HEK293 (cell line): ENCODE results near the gene SLC35B3.

Experiments
- CTCF ChIA-PET: fragments of 350-600 bp; formaldehyde crosslinking; extraction: SDS; loops from one replicate; lab custom pipeline; 2021; ENCODE audit warnings: antibody characterized with exemption; lab: Yijun Ruan, JAX
- POLR2A ChIA-PET: fragments of 300-600 bp; formaldehyde crosslinking; extraction: SDS; loops from one replicate; lab custom pipeline; 2020; ENCODE audit warnings: antibody characterized with exemption, inconsistent platforms; lab: Yijun Ruan, JAX
- H3K27ac ChIP-seq: fragments of 200-500 bp; sonication (Bioruptor generic); 2 replicates; pipeline ENCODE4 v1.5.1; 2014; ENCODE audit warnings: low read depth, low read length, control low read depth, inconsistent platforms; ENCODE audit errors: extremely low read depth
- H3K36me3 ChIP-seq, 2 experiments: fragments of 200-500 bp in 1 of 2; sonication (Bioruptor generic) in 1 of 2; 1 replicate in 1 of 2; 2 replicates in 1 of 2; pipeline ENCODE4 v1.5.1; 2014 to 2017; ENCODE audit warnings: inconsistent platforms in 2 of 2, low read length in 2 of 2; ENCODE audit not compliant: control insufficient read depth in 2 of 2, insufficient read depth in 1 of 2
- H3K4me1 ChIP-seq: fragments of 200-500 bp; sonication (Bioruptor generic); 2 replicates; pipeline ENCODE4 v1.5.1; 2014; ENCODE audit warnings: mild to moderate bottlenecking, low read length, inconsistent platforms; ENCODE audit not compliant: control insufficient read depth, insufficient read depth
- H3K4me3 ChIP-seq: 2 replicates; pipeline ENCODE4 v1.5.1; 2011; ENCODE audit warnings: low read depth, mild to moderate bottlenecking, control low read depth, low read length, moderate library complexity
- H3K9me3 ChIP-seq: fragments of 200-500 bp; sonication (Bioruptor generic); 2 replicates; pipeline ENCODE4 v1.5.1; 2014; ENCODE audit warnings: low read depth, low read length, inconsistent platforms; ENCODE audit not compliant: control insufficient read depth, insufficient read depth
- OVOL3 ChIP-seq: fragments of 450-650 bp; formaldehyde crosslinking; IDR thresholded peaks from 2 replicates; pipeline ENCODE4 v1.5.1; 2016; ENCODE audit warnings: missing biosample characterization, missing genetic modification characterization
- SETDB1 ChIP-seq: IDR thresholded peaks from one replicate; pipeline ENCODE4 v1.6.1; 2017; ENCODE audit warnings: mild to moderate bottlenecking, low read length, moderate library complexity, mixed read lengths; ENCODE audit not compliant: insufficient read length
- YY2 ChIP-seq: fragments of 450-650 bp; formaldehyde crosslinking; IDR thresholded peaks from 2 replicates; pipeline ENCODE4 v1.5.1; 2016; ENCODE audit warnings: missing biosample characterization, missing genetic modification characterization
- ZEB2 ChIP-seq: fragments of 450-650 bp; formaldehyde crosslinking; IDR thresholded peaks from 2 replicates; pipeline ENCODE4 v1.5.1; 2016; ENCODE audit warnings: missing biosample characterization, missing genetic modification characterization
- ZFP3 ChIP-seq: fragments of 450-650 bp; formaldehyde crosslinking; IDR thresholded peaks from 2 replicates; pipeline ENCODE4 v1.5.1; 2016; ENCODE audit warnings: low read depth, missing biosample characterization, missing genetic modification characterization
- ZNF10 ChIP-seq: fragments of 450-650 bp; formaldehyde crosslinking; IDR thresholded peaks from 2 replicates; pipeline ENCODE4 v1.5.1; 2017; ENCODE audit warnings: missing biosample characterization, missing genetic modification characterization
- ZNF140 ChIP-seq: fragments of 450-650 bp; formaldehyde crosslinking; IDR thresholded peaks from 2 replicates; pipeline ENCODE4 v1.5.1; 2016; ENCODE audit warnings: missing biosample characterization, missing genetic modification characterization
- ZNF202 ChIP-seq: fragments of 450-650 bp; formaldehyde crosslinking; IDR thresholded peaks from 2 replicates; pipeline ENCODE4 v1.5.1; 2016; ENCODE audit warnings: missing biosample characterization, missing genetic modification characterization, borderline replicate concordance
- ZNF23 ChIP-seq: fragments of 450-650 bp; formaldehyde crosslinking; IDR thresholded peaks from 2 replicates; pipeline ENCODE4 v1.5.1; 2016; ENCODE audit warnings: missing biosample characterization, missing genetic modification characterization, borderline replicate concordance
- ZNF24 ChIP-seq: fragments of 450-650 bp; formaldehyde crosslinking; IDR thresholded peaks from 2 replicates; pipeline ENCODE4 v1.5.1; 2016; ENCODE audit warnings: missing biosample characterization, missing genetic modification characterization
- ZNF274 ChIP-seq, 2 experiments: fragments of 200-500 bp in 1 of 2; fragments of 450-650 bp in 1 of 2; sonication (Bioruptor generic) in 1 of 2; formaldehyde crosslinking in 1 of 2; IDR thresholded peaks; 2 replicates each; pipeline versions ENCODE4 v1.5.1 to v1.6.1; 2014 to 2016; ENCODE audit warnings: borderline replicate concordance in 1 of 2, inconsistent platforms in 1 of 2, low read length in 1 of 2, missing biosample characterization in 1 of 2, missing genetic modification characterization in 1 of 2
- ZNF37A ChIP-seq: fragments of 450-650 bp; IDR thresholded peaks from 2 replicates; pipeline ENCODE4 v1.5.1; 2018; ENCODE audit warnings: missing biosample characterization, missing genetic modification characterization
- ZNF48 ChIP-seq: fragments of 450-650 bp; formaldehyde crosslinking; IDR thresholded peaks from 2 replicates; pipeline ENCODE4 v1.5.1; 2016; ENCODE audit warnings: missing biosample characterization, missing genetic modification characterization
- ZNF560 ChIP-seq: fragments of 450-650 bp; formaldehyde crosslinking; IDR thresholded peaks from 2 replicates; pipeline ENCODE4 v1.5.1; 2017; ENCODE audit warnings: missing biosample characterization, missing genetic modification characterization, borderline replicate concordance
- ZNF654 ChIP-seq: fragments of 450-650 bp; formaldehyde crosslinking; IDR thresholded peaks from 2 replicates; pipeline ENCODE4 v1.5.1; 2016; ENCODE audit warnings: low read depth, missing biosample characterization, missing genetic modification characterization
- TF ChIP-seq, protein P1 (sequence below): fragments of 450-650 bp; formaldehyde crosslinking; conservative IDR thresholded peaks from 2 replicates; pipeline ENCODE4 v1.5.1; 2016; ENCODE audit warnings: low read depth, missing biosample characterization, missing genetic modification characterization
- TF ChIP-seq, protein P2 (sequence below): fragments of 450-650 bp; formaldehyde crosslinking; IDR thresholded peaks from 2 replicates; pipeline ENCODE4 v1.5.1; 2016; ENCODE audit warnings: missing biosample characterization, missing genetic modification characterization
- TF ChIP-seq, protein P3 (sequence below): fragments of 450-650 bp; formaldehyde crosslinking; IDR thresholded peaks from 2 replicates; pipeline ENCODE4 v1.5.1; 2016; ENCODE audit warnings: missing biosample characterization, missing genetic modification characterization
- TF ChIP-seq, protein P4 (sequence below): fragments of 450-650 bp; formaldehyde crosslinking; IDR thresholded peaks from 2 replicates; pipeline ENCODE4 v1.5.1; 2016; ENCODE audit warnings: missing biosample characterization, missing genetic modification characterization
- TF ChIP-seq, protein P5 (sequence below): fragments of 450-650 bp; formaldehyde crosslinking; IDR thresholded peaks from 2 replicates; pipeline ENCODE4 v1.5.1; 2017; ENCODE audit warnings: missing biosample characterization, missing genetic modification characterization
- TF ChIP-seq, protein P6 (sequence below): fragments of 450-650 bp; formaldehyde crosslinking; IDR thresholded peaks from 2 replicates; pipeline ENCODE4 v1.5.1; 2016; ENCODE audit warnings: missing biosample characterization, missing genetic modification characterization

SLC35B3 gene

DNA sequence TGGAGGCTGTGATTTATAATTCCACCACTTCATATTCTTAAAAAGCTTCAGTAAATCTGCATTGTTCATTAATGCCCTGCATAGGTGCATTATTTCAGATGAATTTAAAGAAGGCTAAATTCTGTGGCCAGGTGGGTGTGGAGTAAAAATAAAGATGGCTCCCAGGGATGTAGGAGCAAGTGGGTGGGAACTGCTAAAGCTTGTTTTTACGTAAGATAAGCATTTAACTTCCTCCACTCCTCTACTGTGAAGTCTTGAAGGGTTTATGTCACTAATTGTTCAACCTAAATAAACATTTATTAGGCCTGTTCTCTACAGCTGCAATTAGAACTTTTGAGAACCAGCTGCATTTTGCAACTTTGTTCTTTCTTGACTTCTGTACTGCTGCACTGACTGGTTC lies 6.8 kb upstream of the SLC35B3 start:
- ChIA-PET CTCF (no interaction called here), POLR2A (no interaction called here)
- H3K4me3 ChIP-seq, result no peak overlapping the region
- no peaks in the 10 kb centered on the region for H3K4me1 ChIP-seq
- no peaks in the 10 kb centered on the region for H3K9me3 ChIP-seq
- H3K36me3 ChIP-seq, result no peaks in the 10 kb centered on the region
- TF ChIP-seq OVOL3, result no peak
- no peak overlapping the region for H3K27ac ChIP-seq

DNA sequence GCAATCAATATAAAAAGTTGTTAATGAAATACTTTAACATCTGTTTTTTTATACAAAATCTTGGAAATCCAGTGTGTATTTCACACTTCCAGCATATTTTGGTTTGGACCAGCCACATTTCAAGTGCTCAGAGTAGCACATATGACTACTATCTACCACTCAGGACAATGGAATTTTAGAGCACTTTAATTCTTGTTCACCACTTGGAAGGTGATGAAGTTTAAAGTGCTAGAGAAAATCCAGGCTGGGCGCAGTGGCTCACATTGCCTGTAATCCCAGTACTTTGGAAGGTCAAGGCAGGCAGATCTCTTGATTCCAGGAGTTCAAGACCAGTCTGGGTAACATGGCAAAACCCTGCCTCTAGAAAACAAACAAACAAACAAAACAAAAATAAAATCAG lies 6.1 kb upstream of the SLC35B3 start:
- no peak overlapping the region for H3K4me3 ChIP-seq
- POLR2A ChIA-PET, result no interaction called here
- H3K9me3 ChIP-seq, result no peaks in the 10 kb centered on the region
- H3K27ac ChIP-seq, result no peak overlapping the region
- no peaks in the 10 kb centered on the region for H3K36me3 ChIP-seq
- CTCF ChIA-PET, result no interaction called here
- TF ChIP-seq ZNF274 (IDR thresholded peaks at IDR 0.05; ENCODE audit: low read length) (no peak), ZNF274 (tag by site-specific recombination; IDR thresholded peaks at IDR 0.05; ENCODE audit: borderline replicate concordance) (no peak), ZNF202 (tag by site-specific recombination) (no peak), ZNF24 (tag by site-specific recombination) (no peak), ZNF23 (no peak), ZNF560 (tag by site-specific recombination) (no peak), ZNF10 (tag by site-specific recombination) (no peak), ZNF654 (no peak), ZEB2 (tag by site-specific recombination) (no peak), ZNF140 (tag by site-specific recombination) (no peak)
- TF ChIP-seq, protein P1, sequence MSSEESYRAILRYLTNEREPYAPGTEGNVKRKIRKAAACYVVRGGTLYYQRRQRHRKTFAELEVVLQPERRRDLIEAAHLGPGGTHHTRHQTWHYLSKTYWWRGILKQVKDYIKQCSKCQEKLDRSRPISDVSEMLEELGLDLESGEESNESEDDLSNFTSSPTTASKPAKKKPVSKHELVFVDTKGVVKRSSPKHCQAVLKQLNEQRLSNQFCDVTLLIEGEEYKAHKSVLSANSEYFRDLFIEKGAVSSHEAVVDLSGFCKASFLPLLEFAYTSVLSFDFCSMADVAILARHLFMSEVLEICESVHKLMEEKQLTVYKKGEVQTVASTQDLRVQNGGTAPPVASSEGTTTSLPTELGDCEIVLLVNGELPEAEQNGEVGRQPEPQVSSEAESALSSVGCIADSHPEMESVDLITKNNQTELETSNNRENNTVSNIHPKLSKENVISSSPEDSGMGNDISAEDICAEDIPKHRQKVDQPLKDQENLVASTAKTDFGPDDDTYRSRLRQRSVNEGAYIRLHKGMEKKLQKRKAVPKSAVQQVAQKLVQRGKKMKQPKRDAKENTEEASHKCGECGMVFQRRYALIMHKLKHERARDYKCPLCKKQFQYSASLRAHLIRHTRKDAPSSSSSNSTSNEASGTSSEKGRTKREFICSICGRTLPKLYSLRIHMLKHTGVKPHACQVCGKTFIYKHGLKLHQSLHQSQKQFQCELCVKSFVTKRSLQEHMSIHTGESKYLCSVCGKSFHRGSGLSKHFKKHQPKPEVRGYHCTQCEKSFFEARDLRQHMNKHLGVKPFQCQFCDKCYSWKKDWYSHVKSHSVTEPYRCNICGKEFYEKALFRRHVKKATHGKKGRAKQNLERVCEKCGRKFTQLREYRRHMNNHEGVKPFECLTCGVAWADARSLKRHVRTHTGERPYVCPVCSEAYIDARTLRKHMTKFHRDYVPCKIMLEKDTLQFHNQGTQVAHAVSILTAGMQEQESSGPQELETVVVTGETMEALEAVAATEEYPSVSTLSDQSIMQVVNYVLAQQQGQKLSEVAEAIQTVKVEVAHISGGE (tag by site-specific recombination), result no peak
- TF ChIP-seq, protein P2, sequence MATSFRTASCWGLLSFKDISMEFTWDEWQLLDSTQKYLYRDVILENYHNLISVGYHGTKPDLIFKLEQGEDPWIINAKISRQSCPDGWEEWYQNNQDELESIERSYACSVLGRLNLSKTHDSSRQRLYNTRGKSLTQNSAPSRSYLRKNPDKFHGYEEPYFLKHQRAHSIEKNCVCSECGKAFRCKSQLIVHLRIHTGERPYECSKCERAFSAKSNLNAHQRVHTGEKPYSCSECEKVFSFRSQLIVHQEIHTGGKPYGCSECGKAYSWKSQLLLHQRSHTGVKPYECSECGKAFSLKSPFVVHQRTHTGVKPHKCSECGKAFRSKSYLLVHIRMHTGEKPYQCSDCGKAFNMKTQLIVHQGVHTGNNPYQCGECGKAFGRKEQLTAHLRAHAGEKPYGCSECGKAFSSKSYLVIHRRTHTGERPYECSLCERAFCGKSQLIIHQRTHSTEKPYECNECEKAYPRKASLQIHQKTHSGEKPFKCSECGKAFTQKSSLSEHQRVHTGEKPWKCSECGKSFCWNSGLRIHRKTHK, result no peak
- TF ChIP-seq, protein P3, sequence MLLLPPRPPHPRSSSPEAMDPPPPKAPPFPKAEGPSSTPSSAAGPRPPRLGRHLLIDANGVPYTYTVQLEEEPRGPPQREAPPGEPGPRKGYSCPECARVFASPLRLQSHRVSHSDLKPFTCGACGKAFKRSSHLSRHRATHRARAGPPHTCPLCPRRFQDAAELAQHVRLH (tag by site-specific recombination), result no peak
- TF ChIP-seq, protein P4, sequence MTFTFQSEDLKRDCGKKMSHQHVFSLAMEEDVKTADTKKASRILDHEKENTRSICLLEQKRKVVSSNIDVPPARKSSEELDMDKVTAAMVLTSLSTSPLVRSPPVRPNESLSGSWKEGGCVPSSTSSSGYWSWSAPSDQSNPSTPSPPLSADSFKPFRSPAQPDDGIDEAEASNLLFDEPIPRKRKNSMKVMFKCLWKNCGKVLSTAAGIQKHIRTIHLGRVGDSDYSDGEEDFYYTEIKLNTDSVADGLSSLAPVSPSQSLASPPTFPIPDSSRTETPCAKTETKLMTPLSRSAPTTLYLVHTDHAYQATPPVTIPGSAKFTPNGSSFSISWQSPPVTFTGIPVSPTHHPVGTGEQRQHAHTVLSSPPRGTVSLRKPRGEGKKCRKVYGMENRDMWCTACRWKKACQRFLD (tag by site-specific recombination), result no peak
- no peaks in the 10 kb centered on the region for H3K4me1 ChIP-seq

DNA sequence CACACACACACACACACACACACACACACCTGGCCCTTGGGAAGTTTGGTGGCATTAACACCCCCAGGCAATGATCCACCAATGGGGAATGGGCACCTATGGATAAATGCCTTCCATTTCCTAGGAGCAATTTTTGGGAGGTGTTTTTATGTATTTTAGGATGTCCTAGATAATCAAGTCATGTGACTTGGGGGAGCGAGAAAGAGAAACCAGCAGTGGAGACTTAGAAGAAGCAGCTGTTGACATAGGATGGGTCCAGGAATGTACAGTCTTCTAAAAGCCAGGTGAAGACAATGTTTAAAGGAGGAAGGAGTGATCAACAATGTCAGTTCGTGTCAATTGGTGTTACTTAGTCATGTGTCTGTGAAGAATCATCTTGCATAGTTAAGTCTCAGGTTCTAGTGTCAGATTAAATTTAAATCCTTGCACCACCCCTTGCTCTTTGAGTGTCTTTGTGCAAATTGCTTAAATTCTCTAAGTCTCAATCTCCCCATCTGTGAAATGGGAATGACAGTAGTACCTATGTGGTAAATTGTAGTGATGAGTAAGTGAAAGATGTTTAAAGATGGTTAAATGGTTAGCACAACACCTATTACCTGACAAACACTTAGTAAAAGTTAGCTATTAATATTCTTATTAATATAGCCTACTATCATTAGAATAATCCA lies 4.4 kb upstream of the SLC35B3 start:
- CTCF ChIA-PET, result interaction anchor here (0.7 kb wide), 1 partner anchor 748 kb away, joined by 5 read pairs; no protein-coding TSS in a partner anchor
- POLR2A ChIA-PET, result no interaction called here
- H3K9me3 ChIP-seq, result no peaks in the 10 kb centered on the region
- H3K36me3 ChIP-seq, result no peaks in the 10 kb centered on the region
- H3K27ac ChIP-seq, result no peak overlapping the region
- no peaks in the 10 kb centered on the region for H3K4me1 ChIP-seq
- no peak overlapping the region for H3K4me3 ChIP-seq
- TF ChIP-seq SETDB1 (no peak), YY2 (tag by site-specific recombination) (no peak), ZNF48 (tag by site-specific recombination) (no peak), ZNF37A (tag by site-specific recombination) (no peak), ZFP3 (tag by site-specific recombination) (no peak)
- TF ChIP-seq, protein P5, sequence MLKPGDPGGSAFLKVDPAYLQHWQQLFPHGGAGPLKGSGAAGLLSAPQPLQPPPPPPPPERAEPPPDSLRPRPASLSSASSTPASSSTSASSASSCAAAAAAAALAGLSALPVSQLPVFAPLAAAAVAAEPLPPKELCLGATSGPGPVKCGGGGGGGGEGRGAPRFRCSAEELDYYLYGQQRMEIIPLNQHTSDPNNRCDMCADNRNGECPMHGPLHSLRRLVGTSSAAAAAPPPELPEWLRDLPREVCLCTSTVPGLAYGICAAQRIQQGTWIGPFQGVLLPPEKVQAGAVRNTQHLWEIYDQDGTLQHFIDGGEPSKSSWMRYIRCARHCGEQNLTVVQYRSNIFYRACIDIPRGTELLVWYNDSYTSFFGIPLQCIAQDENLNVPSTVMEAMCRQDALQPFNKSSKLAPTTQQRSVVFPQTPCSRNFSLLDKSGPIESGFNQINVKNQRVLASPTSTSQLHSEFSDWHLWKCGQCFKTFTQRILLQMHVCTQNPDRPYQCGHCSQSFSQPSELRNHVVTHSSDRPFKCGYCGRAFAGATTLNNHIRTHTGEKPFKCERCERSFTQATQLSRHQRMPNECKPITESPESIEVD, result no peak
- TF ChIP-seq, protein P6, sequence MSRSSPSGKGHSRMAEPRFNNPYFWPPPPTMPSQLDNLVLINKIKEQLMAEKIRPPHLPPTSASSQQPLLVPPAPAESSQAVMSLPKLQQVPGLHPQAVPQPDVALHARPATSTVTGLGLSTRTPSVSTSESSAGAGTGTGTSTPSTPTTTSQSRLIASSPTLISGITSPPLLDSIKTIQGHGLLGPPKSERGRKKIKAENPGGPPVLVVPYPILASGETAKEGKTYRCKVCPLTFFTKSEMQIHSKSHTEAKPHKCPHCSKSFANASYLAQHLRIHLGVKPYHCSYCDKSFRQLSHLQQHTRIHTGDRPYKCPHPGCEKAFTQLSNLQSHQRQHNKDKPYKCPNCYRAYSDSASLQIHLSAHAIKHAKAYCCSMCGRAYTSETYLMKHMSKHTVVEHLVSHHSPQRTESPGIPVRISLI (tag by site-specific recombination), result no peak
